Retina (tissue), 1 donor: ENCODE results near the gene SLC30A4.

ENCODE experiments used
- DNase-seq: peaks from one replicate; pipeline ENCODE4 v3.0.0-alpha.2; 2016

SLC30A4 gene

GRCh38 chr15:45449395-45449794 is 73.2 kb downstream of the SLC30A4 start:
- DNase-seq: no peak

DNA sequence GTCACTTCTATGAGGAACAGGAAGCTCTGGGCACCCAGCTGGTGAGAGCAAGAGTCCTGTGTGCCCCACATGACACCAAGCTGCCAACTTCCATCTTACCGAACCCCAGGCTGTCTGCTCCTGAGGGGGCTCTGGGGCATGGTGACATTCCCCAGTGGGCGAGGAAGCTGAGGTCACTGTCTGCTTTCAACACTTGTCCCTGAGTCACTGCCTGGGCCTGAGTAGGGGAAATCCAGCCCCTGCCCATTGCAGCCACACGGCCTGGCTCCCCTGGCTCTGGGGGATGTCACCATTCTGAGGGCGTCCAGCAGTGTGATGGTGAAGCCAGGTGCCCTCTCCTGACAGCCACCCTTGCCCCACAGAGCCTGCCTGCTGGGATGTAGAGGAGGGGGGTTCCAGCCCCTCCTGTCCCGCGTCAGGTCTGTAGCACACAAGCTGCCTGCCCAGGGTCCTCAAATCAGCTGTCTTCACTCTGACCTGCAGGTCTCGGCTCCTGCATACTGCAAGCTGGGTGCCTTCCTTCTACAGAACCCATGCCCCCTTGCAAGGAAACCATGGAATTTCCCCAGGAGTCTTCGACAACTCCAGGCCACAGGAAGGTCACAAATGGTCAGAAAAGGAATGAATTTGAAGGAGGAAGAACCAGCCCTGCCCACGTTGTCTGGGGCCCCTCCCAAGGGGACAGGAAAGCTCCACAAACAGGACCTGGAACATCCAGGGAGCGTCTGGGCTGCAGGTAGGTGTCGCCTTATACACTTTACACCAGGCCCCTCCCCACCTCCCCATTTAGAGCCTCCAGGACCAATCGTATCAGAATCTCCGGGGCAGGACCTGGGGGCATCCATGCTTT is 74.3 kb downstream of the SLC30A4 start:
- DNase-seq: no peak

DNA sequence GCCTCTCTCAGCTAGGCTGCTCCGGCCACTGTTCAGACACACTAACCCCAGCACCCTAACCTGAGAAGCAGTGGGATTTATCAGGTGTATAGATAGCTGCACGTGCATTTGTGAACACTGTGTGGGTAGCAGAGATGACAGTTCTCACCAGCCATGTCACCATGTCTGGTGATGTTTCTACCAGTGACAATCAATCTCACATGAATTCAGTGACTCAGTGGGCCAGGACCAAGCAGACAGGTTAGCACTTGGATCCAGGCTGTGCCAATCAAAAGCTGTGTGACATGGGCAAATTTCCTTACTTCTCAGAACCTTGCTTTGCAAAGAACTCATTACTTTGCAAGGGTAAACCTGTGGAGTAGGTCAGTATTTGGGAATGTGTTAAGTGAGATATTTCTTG is 78.9 kb downstream of the SLC30A4 start:
- DNase-seq: no peak

GRCh38 chr15:45442507-45443135 is 79.9 kb downstream of the SLC30A4 start:
- DNase-seq: no peak

GRCh38 chr15:45441686-45442085 is 80.9 kb downstream of the SLC30A4 start:
- DNase-seq: no peak

DNA sequence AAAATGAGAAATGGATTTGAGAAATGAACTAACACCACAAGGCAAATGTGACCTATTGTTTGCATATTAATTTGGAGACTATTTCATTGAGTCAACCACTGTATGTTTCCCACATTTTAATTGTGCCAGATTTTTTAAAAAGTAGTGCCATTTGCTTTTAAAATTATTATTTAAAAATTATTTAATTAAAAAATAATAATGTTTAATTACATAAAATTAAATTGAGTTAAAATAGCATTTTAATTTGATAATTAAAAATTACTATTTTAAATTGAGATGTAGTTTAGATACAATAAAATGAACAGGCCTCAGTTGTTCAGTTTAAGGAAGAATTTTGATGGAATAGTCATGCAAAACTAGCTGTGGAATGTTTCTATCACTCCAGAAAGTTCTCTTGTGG is 81.5 kb downstream of the SLC30A4 start:
- no peak for DNase-seq

- no peak for DNase-seq
Observed at GRCh38 chr15:45439521-45440260, 82.9 kb downstream of the SLC30A4 start.

- DNase-seq: no peak
Observed at GRCh38 chr15:45435124-45435903, 87.2 kb downstream of the SLC30A4 start.

DNA sequence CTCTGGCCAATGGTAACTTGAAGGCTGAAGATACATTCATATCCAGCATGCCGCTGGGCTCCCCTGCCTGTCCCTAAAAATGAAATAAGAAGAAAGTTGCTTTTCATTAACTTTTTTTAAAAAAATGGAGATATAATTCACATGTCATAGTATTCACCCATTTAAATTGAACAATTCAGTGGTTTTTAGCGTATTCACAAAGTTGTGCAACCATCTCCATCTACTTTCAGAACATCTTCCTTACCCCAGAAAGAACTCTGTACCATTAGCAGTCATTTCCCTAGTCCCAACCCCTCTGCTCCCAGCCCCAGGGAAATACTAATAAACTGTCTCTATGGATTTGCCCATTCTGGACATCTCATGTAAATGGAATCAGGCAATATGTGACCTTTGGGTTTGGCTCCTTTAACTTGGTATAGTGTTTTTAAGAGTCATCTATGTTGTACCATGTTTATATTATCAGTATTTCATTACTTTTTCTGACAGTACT is 88.4 kb downstream of the SLC30A4 start:
- DNase-seq: no peak

- no peak for DNase-seq
Observed at GRCh38 chr15:45431511-45431910, 91.0 kb downstream of the SLC30A4 start.

DNA sequence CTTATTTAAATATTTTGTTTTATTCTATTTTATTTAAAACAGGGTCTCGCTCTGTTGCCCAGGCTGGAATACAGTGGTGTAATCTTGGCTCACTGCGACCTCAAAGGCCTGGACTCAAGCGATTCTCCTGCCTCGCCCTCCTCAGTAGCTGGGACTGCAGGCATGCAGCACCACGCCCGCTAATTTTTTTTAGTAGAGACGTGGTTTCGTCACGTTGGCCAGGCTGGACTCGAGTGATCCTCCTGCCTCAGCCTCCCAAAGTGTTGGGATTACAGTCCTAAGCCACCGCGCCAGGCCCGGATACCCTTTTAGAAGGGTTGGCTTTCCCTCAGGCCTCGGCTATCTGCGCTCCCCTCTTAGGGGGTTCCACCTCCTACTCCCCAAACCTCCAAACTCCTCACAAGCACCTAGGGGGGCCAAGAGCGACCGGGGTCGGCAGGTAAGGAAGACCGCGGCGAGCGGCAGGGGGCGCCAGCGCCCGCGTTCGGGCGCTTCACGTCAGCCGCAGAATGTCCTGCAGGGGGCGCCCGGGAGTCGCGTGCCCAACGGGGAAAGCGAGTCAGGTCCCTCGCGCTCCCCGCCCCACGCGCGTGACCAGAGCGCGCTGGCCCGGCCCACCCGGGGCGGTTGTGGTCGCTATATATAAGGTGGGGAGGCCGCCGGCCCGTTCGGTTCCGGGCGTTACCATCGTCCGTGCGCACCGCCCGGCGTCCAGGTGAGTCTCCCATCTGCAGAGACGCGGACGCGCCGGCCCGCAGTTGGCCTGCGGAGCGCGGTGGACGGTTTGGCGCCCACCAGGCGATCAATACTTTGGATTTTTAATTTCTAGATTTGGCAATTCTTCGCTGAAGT is 92.4 kb downstream of the SLC30A4 start:
- DNase-seq: peak; percentile 77
